Measurements from ENCODE around the gene TANK.

- no peak for TF ChIP-seq EZH2 (IDR thresholded peaks at IDR 0.05; ENCODE audit: borderline replicate concordance, low read depth, low read length, severe bottlenecking)
- TF ChIP-seq, protein P1, sequence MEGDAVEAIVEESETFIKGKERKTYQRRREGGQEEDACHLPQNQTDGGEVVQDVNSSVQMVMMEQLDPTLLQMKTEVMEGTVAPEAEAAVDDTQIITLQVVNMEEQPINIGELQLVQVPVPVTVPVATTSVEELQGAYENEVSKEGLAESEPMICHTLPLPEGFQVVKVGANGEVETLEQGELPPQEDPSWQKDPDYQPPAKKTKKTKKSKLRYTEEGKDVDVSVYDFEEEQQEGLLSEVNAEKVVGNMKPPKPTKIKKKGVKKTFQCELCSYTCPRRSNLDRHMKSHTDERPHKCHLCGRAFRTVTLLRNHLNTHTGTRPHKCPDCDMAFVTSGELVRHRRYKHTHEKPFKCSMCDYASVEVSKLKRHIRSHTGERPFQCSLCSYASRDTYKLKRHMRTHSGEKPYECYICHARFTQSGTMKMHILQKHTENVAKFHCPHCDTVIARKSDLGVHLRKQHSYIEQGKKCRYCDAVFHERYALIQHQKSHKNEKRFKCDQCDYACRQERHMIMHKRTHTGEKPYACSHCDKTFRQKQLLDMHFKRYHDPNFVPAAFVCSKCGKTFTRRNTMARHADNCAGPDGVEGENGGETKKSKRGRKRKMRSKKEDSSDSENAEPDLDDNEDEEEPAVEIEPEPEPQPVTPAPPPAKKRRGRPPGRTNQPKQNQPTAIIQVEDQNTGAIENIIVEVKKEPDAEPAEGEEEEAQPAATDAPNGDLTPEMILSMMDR (IDR thresholded peaks at IDR 0.05; ENCODE audit: borderline replicate concordance, extremely low read depth, low read length, poor library complexity, severe bottlenecking), result no peak
Measured at GRCh38 chr2:161141033-161141432, 19.2 kb upstream of the TANK start.
